ENCODE measurements around the gene C19orf47.

DNA sequence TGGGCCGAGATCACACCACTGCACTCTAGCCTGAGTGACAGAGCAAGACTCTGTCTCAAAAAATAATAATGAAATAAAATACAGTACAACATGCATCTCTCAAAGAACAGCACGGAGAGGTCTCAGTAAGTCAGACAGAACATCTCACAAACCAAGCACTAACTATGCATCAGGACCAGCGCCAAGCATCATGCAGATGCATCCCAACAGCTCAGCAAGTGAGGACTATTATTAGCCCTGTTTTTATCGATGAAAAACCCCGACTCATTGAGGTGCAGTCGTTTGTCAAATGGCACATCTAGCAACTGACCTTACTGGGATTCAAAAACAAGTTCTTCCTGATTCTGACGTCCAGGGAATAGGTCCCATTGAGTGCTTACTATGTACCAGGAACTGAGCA is 3.8 kb downstream of the C19orf47 start:
- TF ChIP-seq, protein P1, sequence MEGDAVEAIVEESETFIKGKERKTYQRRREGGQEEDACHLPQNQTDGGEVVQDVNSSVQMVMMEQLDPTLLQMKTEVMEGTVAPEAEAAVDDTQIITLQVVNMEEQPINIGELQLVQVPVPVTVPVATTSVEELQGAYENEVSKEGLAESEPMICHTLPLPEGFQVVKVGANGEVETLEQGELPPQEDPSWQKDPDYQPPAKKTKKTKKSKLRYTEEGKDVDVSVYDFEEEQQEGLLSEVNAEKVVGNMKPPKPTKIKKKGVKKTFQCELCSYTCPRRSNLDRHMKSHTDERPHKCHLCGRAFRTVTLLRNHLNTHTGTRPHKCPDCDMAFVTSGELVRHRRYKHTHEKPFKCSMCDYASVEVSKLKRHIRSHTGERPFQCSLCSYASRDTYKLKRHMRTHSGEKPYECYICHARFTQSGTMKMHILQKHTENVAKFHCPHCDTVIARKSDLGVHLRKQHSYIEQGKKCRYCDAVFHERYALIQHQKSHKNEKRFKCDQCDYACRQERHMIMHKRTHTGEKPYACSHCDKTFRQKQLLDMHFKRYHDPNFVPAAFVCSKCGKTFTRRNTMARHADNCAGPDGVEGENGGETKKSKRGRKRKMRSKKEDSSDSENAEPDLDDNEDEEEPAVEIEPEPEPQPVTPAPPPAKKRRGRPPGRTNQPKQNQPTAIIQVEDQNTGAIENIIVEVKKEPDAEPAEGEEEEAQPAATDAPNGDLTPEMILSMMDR (IDR thresholded peaks at IDR 0.05; ENCODE audit: insufficient read depth, low read length, poor library complexity, severe bottlenecking): no peak
- no peak for TF ChIP-seq EZH2phosphoT487 (conservative IDR thresholded peaks at IDR 0.05; ENCODE audit: low read length)

Data from SU-DHL-6 (cell line).